T-helper 1 cell treated with Interleukin-12 subunit alpha and Interleukin-12 subunit beta and Interleukin-4 antibody, amounts not matched to agents 30 ng/mL and 1 ng/mL, for 36 hours (primary cell): Measurements from ENCODE around the gene CLEC18C. TPM values are rescaled to one million over a fixed set of nuclear protein-coding genes. Genes with fewer than 3 reads are reported as not detected.
"Not testable (repeated sequence)": the region's sequence is repeated elsewhere in the genome, so short reads cannot be mapped to it uniquely, and the experiment has no call there.

Experiments
- intact Hi-C: fragments of 100-400 bp; cut with micrococcal nuclease; formaldehyde crosslinking; loops from one replicate; pipeline ENCODE4 v1.15.1; 2024
- total RNA-seq: library from RNA; stranded (reverse); gene quantifications from 2 replicates; pipeline ENCODE4 v1.2.3, GENCODE V29; 2022

Gene CLEC18C
- total RNA-seq: 0.66 and 1.2 TPM in 2 replicates

- intact Hi-C loops: not testable (repeated sequence)
Observed at GRCh38 chr16:70173212-70173837, at the start of gene CLEC18C. Gene CLEC18C (plus strand): TSS chr16:70173787. CDS start chr16:70174279, 492 bp downstream.

- intact Hi-C loops: not testable (repeated sequence)
Observed at GRCh38 chr16:70123822-70124221, 49.8 kb upstream of the CLEC18C start.

- intact Hi-C loops: not testable (repeated sequence)
Observed at GRCh38 chr16:70126226-70126625, 47.4 kb upstream of the CLEC18C start.

GRCh38 chr16:70127706-70128105 is 45.9 kb upstream of the CLEC18C start:
- intact Hi-C loops: not testable (repeated sequence)

GRCh38 chr16:70128844-70129243 is 44.7 kb upstream of the CLEC18C start:
- intact Hi-C loops: not testable (repeated sequence)

- intact Hi-C loops: not testable (repeated sequence)
Observed at GRCh38 chr16:70135796-70136195, 37.8 kb upstream of the CLEC18C start.

- intact Hi-C loops: not testable (repeated sequence)
Observed at GRCh38 chr16:70136595-70136994, 37.0 kb upstream of the CLEC18C start.

GRCh38 chr16:70142739-70143138 is 30.8 kb upstream of the CLEC18C start:
- intact Hi-C loops: not testable (repeated sequence)

GRCh38 chr16:70143231-70143895 is 30.2 kb upstream of the CLEC18C start:
- intact Hi-C loops: not testable (repeated sequence)

- intact Hi-C loops: not testable (repeated sequence)
Observed at GRCh38 chr16:70147853-70148252, 25.7 kb upstream of the CLEC18C start.

GRCh38 chr16:70148453-70148852 is 25.1 kb upstream of the CLEC18C start:
- intact Hi-C loops: not testable (repeated sequence)

GRCh38 chr16:70149296-70149695 is 24.3 kb upstream of the CLEC18C start:
- intact Hi-C loops: not testable (repeated sequence)

GRCh38 chr16:70151391-70151790 is 22.2 kb upstream of the CLEC18C start:
- intact Hi-C loops: no loop called here

GRCh38 chr16:70151941-70152509 is 21.6 kb upstream of the CLEC18C start:
- intact Hi-C loops: no loop called here

- intact Hi-C loops: no loop called here
Observed at GRCh38 chr16:70152578-70153302, 20.8 kb upstream of the CLEC18C start.

GRCh38 chr16:70154736-70155135 is 18.9 kb upstream of the CLEC18C start:
- intact Hi-C loops: not testable (repeated sequence)

GRCh38 chr16:70156207-70156978 is 17.2 kb upstream of the CLEC18C start:
- intact Hi-C loops: no loop called here

GRCh38 chr16:70157105-70157476 is 16.5 kb upstream of the CLEC18C start:
- intact Hi-C loops: no loop called here

GRCh38 chr16:70157477-70158260 is 15.9 kb upstream of the CLEC18C start:
- intact Hi-C loops: no loop called here

- intact Hi-C loops: no loop called here
Observed at GRCh38 chr16:70158261-70158939, 15.2 kb upstream of the CLEC18C start.
